GM23338 (cell line): Measurements from ENCODE around the gene TRAK1. TPM values are rescaled to one million over a fixed set of nuclear protein-coding genes. Genes with fewer than 3 reads are reported as not detected.

Experiments used
- ATAC-seq: fragments of 200-7000 bp; cut with Tn5 transposase; 3 replicates; pipeline ENCODE4 v1.9.1; 2020
- DNase-seq: peaks from one replicate; pipeline ENCODE4 v3.0.0-alpha.2; 2015; ENCODE audit warnings: low spot score
- H2AFZ ChIP-seq: fragments of 200-600 bp; sonication (generic); 2 replicates; pipeline ENCODE4 v1.8.0; 2016; ENCODE audit warnings: antibody characterized with exemption, mild to moderate bottlenecking, moderate library complexity
- H3F3A ChIP-seq: fragments of 200-600 bp; sonication (generic); replicated peaks from 2 replicates; pipeline ENCODE4 v1.8.0; 2017; ENCODE audit warnings: antibody characterized with exemption, mixed run types, low read depth
- H3K27ac ChIP-seq: fragments of 200-600 bp; sonication (generic); 2 replicates; pipeline ENCODE4 v1.6.1; 2016; ENCODE audit warnings: low read depth
- H3K27me3 ChIP-seq: fragments of 200-600 bp; sonication (generic); 2 replicates; pipeline ENCODE4 v1.8.0; 2016; ENCODE audit warnings: mild to moderate bottlenecking, mixed run types, moderate library complexity; ENCODE audit not compliant: insufficient read depth
- H3K36me3 ChIP-seq: fragments of 200-600 bp; sonication (generic); 2 replicates; pipeline ENCODE4 v1.8.0; 2016; ENCODE audit warnings: mild to moderate bottlenecking; ENCODE audit not compliant: insufficient read depth
- H3K4me1 ChIP-seq: fragments of 200-600 bp; sonication (generic); 2 replicates; pipeline ENCODE4 v1.8.0; 2016; ENCODE audit warnings: mild to moderate bottlenecking, moderate library complexity; ENCODE audit not compliant: insufficient read depth
- H3K4me2 ChIP-seq: fragments of 200-600 bp; sonication (generic); 2 replicates; pipeline ENCODE4 v1.7.1; 2017; ENCODE audit warnings: mixed run types
- H3K4me3 ChIP-seq: fragments of 200-600 bp; sonication (generic); 2 replicates; pipeline ENCODE4 v1.6.1; 2016; ENCODE audit warnings: mixed run types
- H3K79me2 ChIP-seq: fragments of 200-600 bp; sonication (generic); replicated peaks from 2 replicates; pipeline ENCODE4 v1.8.0; 2017; ENCODE audit warnings: mild to moderate bottlenecking; ENCODE audit not compliant: insufficient read depth
- H3K9me2 ChIP-seq: fragments of 200-600 bp; sonication (generic); 2 replicates; pipeline ENCODE4 v1.8.0; 2017; ENCODE audit not compliant: insufficient read depth
- H4K20me1 ChIP-seq: fragments of 200-600 bp; sonication (generic); replicated peaks from 2 replicates; pipeline ENCODE4 v1.8.0; 2017; ENCODE audit warnings: mild to moderate bottlenecking; ENCODE audit not compliant: insufficient read depth
- H3K27ac Mint-ChIP-seq: 2 replicates; pipeline ENCODE4 v1.8.0; 2020; ENCODE audit warnings: inconsistent platforms, mild to moderate bottlenecking, moderate library complexity, mixed read lengths
- H3K27me3 Mint-ChIP-seq: 3 replicates; pipeline ENCODE4 v1.8.0; 2022; ENCODE audit warnings: low read depth, mild to moderate bottlenecking, moderate library complexity, mixed read lengths, inconsistent platforms; ENCODE audit not compliant: insufficient read depth, poor library complexity
- H3K36me3 Mint-ChIP-seq: 3 replicates; pipeline ENCODE4 v1.8.0; 2021; ENCODE audit warnings: low read depth, mild to moderate bottlenecking, inconsistent platforms, moderate library complexity, mixed read lengths
- H3K4me1 Mint-ChIP-seq: 3 replicates; pipeline ENCODE4 v1.8.0; 2020; ENCODE audit warnings: mild to moderate bottlenecking, inconsistent platforms, mixed read lengths
- H3K4me3 Mint-ChIP-seq: 3 replicates; pipeline ENCODE4 v1.8.0; 2021; ENCODE audit warnings: moderate library complexity, mild to moderate bottlenecking, inconsistent platforms, mixed read lengths
- H3K9me3 Mint-ChIP-seq: 3 replicates; pipeline ENCODE4 v1.8.0; 2020; ENCODE audit warnings: moderate library complexity, mild to moderate bottlenecking, inconsistent platforms, mixed read lengths
- CREB1 ChIP-seq: fragments of 250-450 bp; sonication (Bioruptor Pico); IDR thresholded peaks from 2 replicates; pipeline ENCODE4 v1.5.0; 2020; ENCODE audit warnings: low read depth, mild to moderate bottlenecking, moderate library complexity
- CTCF ChIP-seq, 2 experiments: fragments of 200-600 bp in 1 of 2; sonication (generic) in 1 of 2; conservative IDR thresholded peaks; 2 replicates each; pipeline versions ENCODE4 v1.5.1 to v1.6.1; 2016 to 2017; ENCODE audit warnings: antibody characterized with exemption in 2 of 2, low read depth in 2 of 2, mild to moderate bottlenecking in 2 of 2, moderate library complexity in 1 of 2
- ETS1 ChIP-seq: IDR thresholded peaks from 2 replicates; pipeline ENCODE4 v1.6.1; 2016; ENCODE audit warnings: antibody characterized with exemption
- EZH2 ChIP-seq: fragments of 200-600 bp; sonication (generic); IDR thresholded peaks from one replicate; pipeline ENCODE4 v1.8.0; 2017; ENCODE audit warnings: antibody characterized with exemption, mild to moderate bottlenecking, low read depth; ENCODE audit not compliant: unreplicated experiment
- EZH2phosphoT487 ChIP-seq: fragments of 200-600 bp; sonication (generic); IDR thresholded peaks from one replicate; pipeline ENCODE4 v1.8.1; 2018; ENCODE audit warnings: antibody characterized with exemption; ENCODE audit not compliant: unreplicated experiment
- JUNB ChIP-seq: IDR thresholded peaks from one replicate; pipeline ENCODE4 v1.6.1; 2016; ENCODE audit warnings: antibody characterized with exemption; ENCODE audit not compliant: unreplicated experiment
- NANOG ChIP-seq: IDR thresholded peaks from 2 replicates; pipeline ENCODE4 v1.6.1; 2016; ENCODE audit warnings: antibody characterized with exemption, borderline replicate concordance
- POLR2AphosphoS5 ChIP-seq: IDR thresholded peaks from 2 replicates; pipeline ENCODE4 v1.6.1; 2016; ENCODE audit warnings: antibody characterized with exemption, low read depth
- STAT1 ChIP-seq: IDR thresholded peaks from one replicate; pipeline ENCODE4 v1.6.1; 2016; ENCODE audit warnings: antibody characterized with exemption; ENCODE audit not compliant: unreplicated experiment
- ZNF114 ChIP-seq: fragments of 250-450 bp; sonication (Bioruptor Pico); IDR thresholded peaks from 2 replicates; pipeline ENCODE4 v1.5.0; 2020; ENCODE audit warnings: mild to moderate bottlenecking, moderate library complexity
- ZNF331 ChIP-seq: fragments of 250-450 bp; sonication (Bioruptor Pico); IDR thresholded peaks from 2 replicates; pipeline ENCODE4 v1.5.0; 2020; ENCODE audit warnings: low read depth, mild to moderate bottlenecking, moderate library complexity
- polyA plus RNA-seq: library from polyadenylated mRNA; unstranded; fragments of >200 nt; fragmentation: Nextera tagmentation; extraction: Ambion mirVana; gene quantifications from 2 replicates; pipeline ENCODE4 v1.2.1, GENCODE V29; 2016
- total RNA-seq: library from RNA; depleted of rRNA; stranded (reverse); fragments of >200 nt; shearing (Covaris generic); gene quantifications from 2 replicates; pipeline ENCODE4 v1.2.3, GENCODE V29; 2014
- TF ChIP-seq, protein P1 (sequence below): fragments of 250-450 bp; sonication (Bioruptor Pico); IDR thresholded peaks from 2 replicates; pipeline ENCODE4 v1.5.0; 2020; ENCODE audit warnings: mild to moderate bottlenecking, moderate library complexity

TRAK1 gene
- total and polyA plus RNA-seq, 2 experiments from 2014 or later, result 13.4 to 47.4 TPM

DNA sequence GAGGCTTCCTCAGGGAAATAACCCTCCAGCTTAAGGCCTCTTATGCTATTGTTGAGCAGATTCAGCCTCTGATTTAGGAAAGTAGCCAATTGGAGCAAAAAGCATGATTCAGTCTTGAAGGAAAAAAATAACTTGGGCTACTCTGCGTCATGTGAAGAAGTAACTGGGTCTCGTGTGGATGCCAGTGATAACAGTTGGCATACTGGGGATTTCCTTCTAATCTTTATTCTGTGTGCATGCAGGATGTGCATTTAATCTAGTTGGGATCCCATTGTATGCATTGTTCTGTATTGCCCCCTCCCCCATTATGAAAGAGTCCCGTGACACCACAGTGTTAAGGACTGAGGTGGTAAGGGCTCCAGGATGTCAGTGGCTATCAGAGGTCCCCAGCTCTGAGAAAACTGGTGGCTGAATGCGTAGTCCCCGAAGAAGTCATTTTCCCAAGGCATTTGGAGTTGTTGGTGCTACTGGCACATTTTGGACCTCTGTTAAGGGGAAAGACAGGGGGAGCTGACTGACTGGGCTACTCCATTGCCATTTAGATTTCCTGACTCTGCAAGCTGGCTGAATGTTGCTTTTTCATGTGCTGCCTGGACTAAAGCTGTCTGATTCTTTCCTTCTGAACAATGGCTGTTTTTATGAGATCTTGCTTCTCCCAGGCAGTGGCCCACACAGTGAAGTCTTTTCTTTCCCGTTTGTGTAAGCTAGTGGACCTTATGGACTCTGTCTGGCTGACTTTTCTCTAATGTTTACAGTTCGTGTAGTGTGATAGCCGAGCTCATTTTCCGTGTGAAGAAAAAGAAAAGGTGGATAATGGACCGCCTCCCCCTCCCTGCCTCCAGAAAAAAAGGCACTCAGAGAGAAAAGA, 38.4 kb upstream of the TRAK1 start:
- Mint-ChIP-seq H3K27me3 (peaks cover 2% of the 10 kb centered on the region), H3K9me3 (no peaks in the 10 kb centered on the region), H3K36me3 (no peaks in the 10 kb centered on the region), H3K27ac (peak overlapping the region; percentile 29), H3K4me1 (peaks cover 46% of the 10 kb centered on the region), H3K4me3 (no peak overlapping the region)
- no peaks in the 10 kb centered on the region for H4K20me1 ChIP-seq
- H3K4me1 ChIP-seq, result peaks cover 54% of the 10 kb centered on the region
- no peak for DNase-seq
- peak overlapping the region; percentile 54 for H3K4me2 ChIP-seq
- no peaks in the 10 kb centered on the region for H3K27me3 ChIP-seq
- peak overlapping the region; percentile 89 for H3K27ac ChIP-seq
- H2AFZ ChIP-seq, result no peak overlapping the region
- H3K4me3 ChIP-seq, result no peak overlapping the region; the same call in 1 of the 2 replicates
- no peak for TF ChIP-seq NANOG
- no peak for TF ChIP-seq ZNF114 (CRISPR knock-in tag)
- peaks cover 6% of the 10 kb centered on the region; the same call in 1 of the 2 replicates for H3K9me2 ChIP-seq
- H3K36me3 ChIP-seq, result no peaks in the 10 kb centered on the region
- H3F3A ChIP-seq, result no peaks in the 10 kb centered on the region
- ATAC-seq, result peak; percentile 19; the same call in 2 of the 3 replicates
- H3K79me2 ChIP-seq, result peaks cover 61% of the 10 kb centered on the region

DNA sequence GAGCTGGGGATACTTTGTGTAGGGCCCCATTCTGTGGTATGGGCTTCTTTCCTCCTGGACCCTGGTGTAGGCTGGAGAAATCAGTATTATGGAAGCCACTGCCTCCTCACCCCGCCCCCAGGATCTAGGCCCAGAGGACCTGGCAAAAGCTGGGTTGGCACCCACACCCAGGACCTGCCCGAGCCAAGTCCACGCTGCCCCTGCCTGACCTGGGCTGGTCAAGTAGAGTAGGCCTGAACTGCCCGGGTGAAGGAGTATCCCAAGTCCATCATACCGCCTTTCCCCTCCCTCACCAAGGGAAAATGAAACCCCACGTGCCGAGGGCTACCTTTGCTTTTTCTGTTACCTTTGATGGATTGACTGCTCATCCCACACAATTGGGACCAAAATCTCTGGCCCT, 37.7 kb upstream of the TRAK1 start:
- ATAC-seq (peak; percentile 17; the same call in 2 of the 3 replicates), DNase-seq (no peak)
- no peaks in the 10 kb centered on the region for H3K36me3 ChIP-seq
- no peak overlapping the region for H3K4me3 ChIP-seq
- peaks cover 51% of the 10 kb centered on the region for H3K4me1 Mint-ChIP-seq
- H3K27me3 ChIP-seq, result no peaks in the 10 kb centered on the region
- H3K27ac ChIP-seq, result peak overlapping the region; percentile 50; the same call in 1 of the 2 replicates
- H3K27ac Mint-ChIP-seq, result no peak overlapping the region
- H3K9me3 Mint-ChIP-seq, result no peaks in the 10 kb centered on the region
- H3K4me3 Mint-ChIP-seq, result no peak overlapping the region
- no peak overlapping the region for H2AFZ ChIP-seq
- H3K4me1 ChIP-seq, result peaks cover 57% of the 10 kb centered on the region
- H3K4me2 ChIP-seq, result 0 out of 2 replicates have a peak overlapping the region, but pooled peaks have one; percentile 38
- H3K36me3 Mint-ChIP-seq, result no peaks in the 10 kb centered on the region
- H3K27me3 Mint-ChIP-seq, result peaks cover 2% of the 10 kb centered on the region
- peaks cover 6% of the 10 kb centered on the region; the same call in 1 of the 2 replicates for H3K9me2 ChIP-seq
- H3F3A ChIP-seq, result no peaks in the 10 kb centered on the region
- H3K79me2 ChIP-seq, result peaks cover 59% of the 10 kb centered on the region
- no peaks in the 10 kb centered on the region for H4K20me1 ChIP-seq
- TF ChIP-seq POLR2AphosphoS5, result no peak
- no peak for TF ChIP-seq CTCF (conservative IDR thresholded peaks at IDR 0.05; ENCODE audit: low read depth in 2 of 2)
- TF ChIP-seq ZNF114 (CRISPR knock-in tag), result no peak
- no peak for TF ChIP-seq EZH2
- TF ChIP-seq ETS1, result no peak
- no peak for TF ChIP-seq ZNF331
- TF ChIP-seq, protein P1, sequence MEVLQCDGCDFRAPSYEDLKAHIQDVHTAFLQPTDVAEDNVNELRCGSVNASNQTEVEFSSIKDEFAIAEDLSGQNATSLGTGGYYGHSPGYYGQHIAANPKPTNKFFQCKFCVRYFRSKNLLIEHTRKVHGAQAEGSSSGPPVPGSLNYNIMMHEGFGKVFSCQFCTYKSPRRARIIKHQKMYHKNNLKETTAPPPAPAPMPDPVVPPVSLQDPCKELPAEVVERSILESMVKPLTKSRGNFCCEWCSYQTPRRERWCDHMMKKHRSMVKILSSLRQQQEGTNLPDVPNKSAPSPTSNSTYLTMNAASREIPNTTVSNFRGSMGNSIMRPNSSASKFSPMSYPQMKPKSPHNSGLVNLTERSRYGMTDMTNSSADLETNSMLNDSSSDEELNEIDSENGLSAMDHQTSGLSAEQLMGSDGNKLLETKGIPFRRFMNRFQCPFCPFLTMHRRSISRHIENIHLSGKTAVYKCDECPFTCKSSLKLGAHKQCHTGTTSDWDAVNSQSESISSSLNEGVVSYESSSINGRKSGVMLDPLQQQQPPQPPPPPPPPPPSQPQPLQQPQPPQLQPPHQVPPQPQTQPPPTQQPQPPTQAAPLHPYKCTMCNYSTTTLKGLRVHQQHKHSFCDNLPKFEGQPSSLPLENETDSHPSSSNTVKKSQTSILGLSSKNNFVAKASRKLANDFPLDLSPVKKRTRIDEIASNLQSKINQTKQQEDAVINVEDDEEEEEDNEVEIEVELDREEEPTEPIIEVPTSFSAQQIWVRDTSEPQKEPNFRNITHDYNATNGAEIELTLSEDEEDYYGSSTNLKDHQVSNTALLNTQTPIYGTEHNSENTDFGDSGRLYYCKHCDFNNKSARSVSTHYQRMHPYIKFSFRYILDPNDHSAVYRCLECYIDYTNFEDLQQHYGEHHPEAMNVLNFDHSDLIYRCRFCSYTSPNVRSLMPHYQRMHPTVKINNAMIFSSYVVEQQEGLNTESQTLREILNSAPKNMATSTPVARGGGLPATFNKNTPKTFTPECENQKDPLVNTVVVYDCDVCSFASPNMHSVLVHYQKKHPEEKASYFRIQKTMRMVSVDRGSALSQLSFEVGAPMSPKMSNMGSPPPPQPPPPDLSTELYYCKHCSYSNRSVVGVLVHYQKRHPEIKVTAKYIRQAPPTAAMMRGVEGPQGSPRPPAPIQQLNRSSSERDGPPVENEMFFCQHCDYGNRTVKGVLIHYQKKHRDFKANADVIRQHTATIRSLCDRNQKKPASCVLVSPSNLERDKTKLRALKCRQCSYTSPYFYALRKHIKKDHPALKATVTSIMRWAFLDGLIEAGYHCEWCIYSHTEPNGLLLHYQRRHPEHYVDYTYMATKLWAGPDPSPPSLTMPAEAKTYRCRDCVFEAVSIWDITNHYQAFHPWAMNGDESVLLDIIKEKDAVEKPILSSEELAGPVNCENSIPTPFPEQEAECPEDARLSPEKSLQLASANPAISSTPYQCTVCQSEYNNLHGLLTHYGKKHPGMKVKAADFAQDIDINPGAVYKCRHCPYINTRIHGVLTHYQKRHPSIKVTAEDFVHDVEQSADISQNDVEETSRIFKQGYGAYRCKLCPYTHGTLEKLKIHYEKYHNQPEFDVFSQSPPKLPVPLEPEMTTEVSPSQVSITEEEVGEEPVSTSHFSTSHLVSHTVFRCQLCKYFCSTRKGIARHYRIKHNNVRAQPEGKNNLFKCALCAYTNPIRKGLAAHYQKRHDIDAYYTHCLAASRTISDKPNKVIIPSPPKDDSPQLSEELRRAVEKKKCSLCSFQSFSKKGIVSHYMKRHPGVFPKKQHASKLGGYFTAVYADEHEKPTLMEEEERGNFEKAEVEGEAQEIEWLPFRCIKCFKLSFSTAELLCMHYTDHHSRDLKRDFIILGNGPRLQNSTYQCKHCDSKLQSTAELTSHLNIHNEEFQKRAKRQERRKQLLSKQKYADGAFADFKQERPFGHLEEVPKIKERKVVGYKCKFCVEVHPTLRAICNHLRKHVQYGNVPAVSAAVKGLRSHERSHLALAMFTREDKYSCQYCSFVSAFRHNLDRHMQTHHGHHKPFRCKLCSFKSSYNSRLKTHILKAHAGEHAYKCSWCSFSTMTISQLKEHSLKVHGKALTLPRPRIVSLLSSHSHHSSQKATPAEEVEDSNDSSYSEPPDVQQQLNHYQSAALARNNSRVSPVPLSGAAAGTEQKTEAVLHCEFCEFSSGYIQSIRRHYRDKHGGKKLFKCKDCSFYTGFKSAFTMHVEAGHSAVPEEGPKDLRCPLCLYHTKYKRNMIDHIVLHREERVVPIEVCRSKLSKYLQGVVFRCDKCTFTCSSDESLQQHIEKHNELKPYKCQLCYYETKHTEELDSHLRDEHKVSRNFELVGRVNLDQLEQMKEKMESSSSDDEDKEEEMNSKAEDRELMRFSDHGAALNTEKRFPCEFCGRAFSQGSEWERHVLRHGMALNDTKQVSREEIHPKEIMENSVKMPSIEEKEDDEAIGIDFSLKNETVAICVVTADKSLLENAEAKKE (CRISPR knock-in tag), result no peak
- TF ChIP-seq JUNB, result no peak
- TF ChIP-seq EZH2phosphoT487, result no peak
- TF ChIP-seq NANOG, result no peak
- TF ChIP-seq STAT1, result no peak
- TF ChIP-seq CREB1 (CRISPR knock-in tag), result no peak
